IPS DF 4.7 (cell line): ENCODE measurements around the gene PCDHGA2.
"Not testable (repeated sequence)": the region's sequence is repeated elsewhere in the genome, so short reads cannot be mapped to it uniquely, and the experiment has no call there.

ENCODE experiments used
- DNase-seq: peaks from one replicate; pipeline ENCODE4 v3.0.0-alpha.2; 2013; ENCODE audit warnings: low spot score; ENCODE audit errors: extremely low read depth

The PCDHGA2 gene

GRCh38 chr5:141346017-141346416 lies 7.5 kb downstream of the PCDHGA2 start:
- DNase-seq, result not testable (repeated sequence)

GRCh38 chr5:141349917-141350619 lies 11.5 kb downstream of the PCDHGA2 start, which contains the start of gene PCDHGB1:
PCDHGB1 (plus strand) TSS chr5:141350099; CDS start chr5:141350261, 162 bp downstream.
- no peak for DNase-seq

GRCh38 chr5:141351591-141351990 lies 13.0 kb downstream of the PCDHGA2 start:
- DNase-seq, result no peak

GRCh38 chr5:141354900-141355469 lies 16.4 kb downstream of the PCDHGA2 start, which contains the start of gene PCDHGA4:
PCDHGA4 (plus strand) TSS chr5:141355021; CDS start chr5:141355108, 87 bp downstream.
- no peak for DNase-seq

- no peak for DNase-seq
These were observed 17.1 kb downstream of the PCDHGA2 start for GRCh38 chr5:141355641-141356040.

- DNase-seq, result no peak
These were observed 17.6 kb downstream of the PCDHGA2 start for GRCh38 chr5:141356133-141356532.

- DNase-seq, result no peak
These were observed 18.4 kb downstream of the PCDHGA2 start for GRCh38 chr5:141356950-141357349.

- no peak for DNase-seq
These were observed 21.3 kb downstream of the PCDHGA2 start, which contains the start of gene PCDHGB2 for GRCh38 chr5:141359790-141360426. PCDHGB2 (plus strand) TSS chr5:141359994; CDS start chr5:141360136, 142 bp downstream.

- no peak for DNase-seq
These were observed 22.1 kb downstream of the PCDHGA2 start for GRCh38 chr5:141360685-141361084.

GRCh38 chr5:141362719-141363118 lies 24.2 kb downstream of the PCDHGA2 start:
- no peak for DNase-seq

- DNase-seq, result no peak
These were observed 25.5 kb downstream of the PCDHGA2 start, which contains the start of gene PCDHGA5 for GRCh38 chr5:141363952-141364660. PCDHGA5 (plus strand) TSS chr5:141364162; CDS start chr5:141364331, 169 bp downstream.

- no peak for DNase-seq
These were observed 27.7 kb downstream of the PCDHGA2 start for GRCh38 chr5:141366016-141366896.

- DNase-seq, result no peak
These were observed 31.7 kb downstream of the PCDHGA2 start, which contains the start of gene PCDHGB3 for GRCh38 chr5:141369994-141370848. PCDHGB3 (plus strand) TSS chr5:141370242; CDS start chr5:141370395, 153 bp downstream.

GRCh38 chr5:141371572-141372475 lies 33.3 kb downstream of the PCDHGA2 start:
- DNase-seq, result no peak

- no peak for DNase-seq
These were observed 35.2 kb downstream of the PCDHGA2 start, which contains the start of gene PCDHGA6 for GRCh38 chr5:141373673-141374317. PCDHGA6 (plus strand) TSS chr5:141373891; CDS start chr5:141374084, 193 bp downstream.

- no peak for DNase-seq
These were observed 36.1 kb downstream of the PCDHGA2 start for GRCh38 chr5:141374627-141375026.

- DNase-seq, result not testable (repeated sequence)
These were observed 37.0 kb downstream of the PCDHGA2 start for GRCh38 chr5:141375444-141376155.
